SK-N-SH treated with all-trans-retinoic acid at 6 μM for 48 hours (cell line): ENCODE data around the gene S100PBP.

Experiments used
- ARNTL ChIP-seq: fragments of 450-650 bp; formaldehyde crosslinking; IDR thresholded peaks from 2 replicates; pipeline ENCODE4 v1.5.0; 2020; ENCODE audit warnings: low read depth, mild to moderate bottlenecking, moderate library complexity, borderline replicate concordance
- OSR1 ChIP-seq: fragments of 250-450 bp; sonication (Bioruptor Pico); IDR thresholded peaks from 2 replicates; pipeline ENCODE4 v1.8.0; 2022; ENCODE audit warnings: moderate library complexity, mild to moderate bottlenecking, inconsistent platforms
- PPARA ChIP-seq: fragments of 250-450 bp; sonication (Bioruptor Pico); IDR thresholded peaks from 2 replicates; pipeline ENCODE4 v1.5.0; 2020; ENCODE audit warnings: mild to moderate bottlenecking, borderline replicate concordance
- RARB ChIP-seq: fragments of 250-450 bp; sonication (Bioruptor Pico); IDR thresholded peaks from 2 replicates; pipeline ENCODE4 v1.8.0; 2021; ENCODE audit warnings: mild to moderate bottlenecking, moderate library complexity
- SNAI2 ChIP-seq: fragments of 250-450 bp; sonication (Bioruptor Pico); IDR thresholded peaks from 2 replicates; pipeline ENCODE4 v1.5.0; 2020; ENCODE audit warnings: mild to moderate bottlenecking, moderate library complexity
- TOX ChIP-seq: fragments of 250-450 bp; sonication (Bioruptor Pico); IDR thresholded peaks from 2 replicates; pipeline ENCODE4 v1.8.0; 2021; ENCODE audit warnings: mild to moderate bottlenecking, moderate library complexity, borderline replicate concordance
- TF ChIP-seq, protein P1 (sequence below): fragments of 250-450 bp; sonication (Bioruptor Pico); IDR thresholded peaks from 2 replicates; pipeline ENCODE4 v1.5.1; 2021; ENCODE audit warnings: mild to moderate bottlenecking, moderate library complexity

DNA sequence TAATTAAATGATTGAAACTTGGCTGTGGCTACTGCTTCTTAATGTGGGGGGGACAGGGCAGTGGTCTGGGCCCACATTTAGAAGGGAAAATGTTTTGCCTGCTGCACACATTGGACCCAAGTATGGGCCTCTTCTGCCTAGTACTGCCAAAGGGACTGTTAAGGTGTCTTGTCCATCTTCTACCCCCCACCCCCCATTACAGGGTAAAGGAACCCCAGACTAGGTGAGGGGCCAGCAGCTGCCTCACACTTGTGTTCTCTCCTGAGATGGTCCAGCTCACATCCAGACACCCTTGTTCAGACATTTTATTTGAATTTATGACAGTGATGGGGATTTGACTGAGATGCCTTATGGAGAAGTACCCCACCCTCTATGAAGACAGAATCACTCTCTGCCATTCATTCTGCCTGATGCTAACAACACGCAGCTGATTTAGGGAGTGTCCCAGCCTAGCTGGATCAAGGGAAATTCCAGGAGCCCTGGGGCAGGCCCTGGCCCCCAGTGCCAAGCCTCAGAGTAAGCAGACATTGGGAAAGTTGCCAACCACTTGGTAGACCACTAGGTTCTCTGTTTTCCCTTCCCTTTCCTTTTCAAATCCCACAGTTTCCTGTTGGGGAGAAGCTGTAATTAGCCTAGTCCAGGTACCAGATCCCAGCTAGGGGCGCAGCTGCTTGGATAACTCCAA, 42.4 kb upstream of the S100PBP start:
- TF ChIP-seq RARB (CRISPR knock-in tag): no peak
- no peak for TF ChIP-seq TOX (CRISPR knock-in tag)
- TF ChIP-seq PPARA (CRISPR knock-in tag): no peak
- no peak for TF ChIP-seq OSR1 (CRISPR knock-in tag)
- TF ChIP-seq, protein P1, sequence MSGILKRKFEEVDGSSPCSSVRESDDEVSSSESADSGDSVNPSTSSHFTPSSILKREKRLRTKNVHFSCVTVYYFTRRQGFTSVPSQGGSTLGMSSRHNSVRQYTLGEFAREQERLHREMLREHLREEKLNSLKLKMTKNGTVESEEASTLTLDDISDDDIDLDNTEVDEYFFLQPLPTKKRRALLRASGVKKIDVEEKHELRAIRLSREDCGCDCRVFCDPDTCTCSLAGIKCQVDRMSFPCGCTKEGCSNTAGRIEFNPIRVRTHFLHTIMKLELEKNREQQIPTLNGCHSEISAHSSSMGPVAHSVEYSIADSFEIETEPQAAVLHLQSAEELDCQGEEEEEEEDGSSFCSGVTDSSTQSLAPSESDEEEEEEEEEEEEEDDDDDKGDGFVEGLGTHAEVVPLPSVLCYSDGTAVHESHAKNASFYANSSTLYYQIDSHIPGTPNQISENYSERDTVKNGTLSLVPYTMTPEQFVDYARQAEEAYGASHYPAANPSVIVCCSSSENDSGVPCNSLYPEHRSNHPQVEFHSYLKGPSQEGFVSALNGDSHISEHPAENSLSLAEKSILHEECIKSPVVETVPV: no peak
- no peak for TF ChIP-seq ARNTL (CRISPR knock-in tag)
- TF ChIP-seq SNAI2: no peak
